ENCODE measurements around the gene HS3ST4. TPM values are rescaled to one million over a fixed set of nuclear protein-coding genes. Genes with fewer than 3 reads are reported as not detected.

The HS3ST4 gene
- total RNA-seq = not detected in 2 replicates

GRCh38 chr16:25691519-25692091 lies at the start of gene HS3ST4:
TSS of gene HS3ST4 (plus strand) at chr16:25691959.

